Vagina (tissue), 2 donors: Measurements from ENCODE around the gene VTCN1.

ENCODE experiments used
- CTCF ChIP-seq, 3 experiments: fragments of 450-650 bp in 2 of 3; fragments of 200-600 bp in 1 of 3; sonication (generic) in 1 of 3; IDR thresholded peaks; one replicate each; pipeline ENCODE4 v1.5.1; 2017 to 2019; ENCODE audit warnings: antibody characterized with exemption in 3 of 3, mild to moderate bottlenecking in 2 of 3, moderate library complexity in 2 of 3
- POLR2A ChIP-seq, 2 donors: fragments of 450-650 bp; IDR thresholded peaks; one replicate each; pipeline ENCODE4 v1.6.1; 2017; ENCODE audit warnings: antibody characterized with exemption in 2 of 2, mild to moderate bottlenecking in 2 of 2, moderate library complexity in 2 of 2
- POLR2AphosphoS5 ChIP-seq, 2 donors: sonication (generic); formaldehyde crosslinking; IDR thresholded peaks; one replicate each; pipeline ENCODE4 v1.9.0; 2017; ENCODE audit warnings: antibody characterized with exemption in 2 of 2, mild to moderate bottlenecking in 2 of 2, low read depth in 1 of 2; ENCODE audit not compliant: insufficient read depth in 1 of 2

- TF ChIP-seq CTCF (IDR thresholded peaks at IDR 0.05) (no peak), POLR2A (IDR thresholded peaks at IDR 0.05) (no peak), POLR2AphosphoS5 (IDR thresholded peaks at IDR 0.05; ENCODE audit: insufficient read depth in 1 of 2, low read depth in 1 of 2) (no peak)
These were observed 31.3 kb downstream of the VTCN1 start for GRCh38 chr1:117179471-117179870.
